HepG2 (cell line): ENCODE results near the gene NGRN. TPM values are rescaled to one million over a fixed set of nuclear protein-coding genes. Genes with fewer than 3 reads are reported as not detected.
A peak's percentile ranks its signal among the peaks of the same experiment; 100 is the strongest.

Experiments used
- HIC2 ChIP-seq: sonication (generic); formaldehyde crosslinking; IDR thresholded peaks from 2 replicates; pipeline ENCODE4 v1.9.0; 2022; ENCODE audit warnings: low read depth, missing genetic modification reagents
- HMGA1 ChIP-seq: sonication (generic); formaldehyde crosslinking; conservative IDR thresholded peaks from 2 replicates; pipeline ENCODE4 v1.4.0; 2020; ENCODE audit warnings: missing genetic modification reagents
- JARID2 ChIP-seq: sonication (generic); formaldehyde crosslinking; IDR thresholded peaks from 2 replicates; pipeline ENCODE4 v1.8.1; 2023; ENCODE audit warnings: missing genetic modification reagents, inconsistent platforms; ENCODE audit not compliant: insufficient replicate concordance
- PAXIP1 ChIP-seq: sonication (generic); formaldehyde crosslinking; conservative IDR thresholded peaks from 2 replicates; pipeline ENCODE4 v1.4.0; 2020; ENCODE audit warnings: mild to moderate bottlenecking, missing genetic modification reagents, moderate library complexity
- RAD21 ChIP-seq: fragments of 450-650 bp; formaldehyde crosslinking; IDR thresholded peaks from 2 replicates; pipeline ENCODE4 v1.5.0; 2020; ENCODE audit warnings: mild to moderate bottlenecking
- SOX13 ChIP-seq, 3 experiments: fragments of 450-650 bp in 1 of 3; sonication (generic) in 1 of 3; formaldehyde crosslinking in 1 of 3; IDR thresholded peaks in 2 of 3; conservative IDR thresholded peaks in 1 of 3; 2 replicates each; pipeline versions ENCODE4 v1.5.0 to v1.6.1; 2016 to 2020; ENCODE audit warnings: antibody characterized with exemption in 1 of 3, mild to moderate bottlenecking in 1 of 3, missing compliant biosample characterization in 1 of 3, missing genetic modification reagents in 1 of 3, moderate library complexity in 1 of 3
- SYNCRIP ChIP-seq: fragments of 200-400 bp; formaldehyde crosslinking; IDR thresholded peaks from 2 replicates; pipeline ENCODE4 v1.6.1; 2018; ENCODE audit warnings: mild to moderate bottlenecking, low read depth, low read length; ENCODE audit not compliant: insufficient read depth
- ZIK1 ChIP-seq: sonication (generic); formaldehyde crosslinking; IDR thresholded peaks from 2 replicates; pipeline ENCODE4 v1.5.0; 2020; ENCODE audit warnings: mild to moderate bottlenecking, low read depth, missing genetic modification reagents, borderline replicate concordance
- ZNF652 ChIP-seq: IDR thresholded peaks from 2 replicates; pipeline ENCODE4 v1.6.1; 2016; ENCODE audit warnings: low read depth, borderline replicate concordance
- polyA plus RNA-seq, 8 experiments: library from polyadenylated mRNA; depleted of rRNA in 3 of 8; stranded (reverse) in 7 of 8; unstranded in 1 of 8; fragments of >200 nt; fragmentation: Illumina TruSeq in 4 of 8; extraction: Trizol in 4 of 8; gene quantifications; 2 replicates each; pipeline versions ENCODE4 v1.2.1 to v1.2.3, GENCODE V29; 2011 to 2016; ENCODE audit warnings: low read depth in 4 of 8, missing spikeins in 1 of 8, mixed read lengths in 1 of 8; ENCODE audit not compliant: insufficient read depth in 1 of 8
- total RNA-seq, 5 experiments: library from RNA; depleted of rRNA; stranded (reverse); fragments of >200 nt; fragmentation: Illumina TruSeq; extraction: Trizol; gene quantifications; 2 replicates each; pipeline ENCODE4 v1.2.3, GENCODE V29; 2016; ENCODE audit warnings: low read depth in 1 of 5
- TF ChIP-seq, protein P1 (sequence below): sonication (generic); formaldehyde crosslinking; IDR thresholded peaks from 2 replicates; pipeline ENCODE4 v1.4.0; 2020; ENCODE audit warnings: mild to moderate bottlenecking, missing genetic modification reagents
- TF ChIP-seq, protein P2 (sequence below): sonication (generic); formaldehyde crosslinking; IDR thresholded peaks from 2 replicates; pipeline ENCODE4 v1.4.0; 2020; ENCODE audit warnings: missing genetic modification reagents
- TF ChIP-seq, protein P3 (sequence below): sonication (generic); formaldehyde crosslinking; IDR thresholded peaks from 2 replicates; pipeline ENCODE4 v1.5.0; 2020; ENCODE audit warnings: mild to moderate bottlenecking, low read depth, missing genetic modification reagents, borderline replicate concordance

The NGRN gene
- total and polyA plus RNA-seq, 2 of the 13 experiments (the other 11 are each of a cell fraction or from before 2014, with no cell fraction given) = 39.8 to 63.7 TPM

DNA sequence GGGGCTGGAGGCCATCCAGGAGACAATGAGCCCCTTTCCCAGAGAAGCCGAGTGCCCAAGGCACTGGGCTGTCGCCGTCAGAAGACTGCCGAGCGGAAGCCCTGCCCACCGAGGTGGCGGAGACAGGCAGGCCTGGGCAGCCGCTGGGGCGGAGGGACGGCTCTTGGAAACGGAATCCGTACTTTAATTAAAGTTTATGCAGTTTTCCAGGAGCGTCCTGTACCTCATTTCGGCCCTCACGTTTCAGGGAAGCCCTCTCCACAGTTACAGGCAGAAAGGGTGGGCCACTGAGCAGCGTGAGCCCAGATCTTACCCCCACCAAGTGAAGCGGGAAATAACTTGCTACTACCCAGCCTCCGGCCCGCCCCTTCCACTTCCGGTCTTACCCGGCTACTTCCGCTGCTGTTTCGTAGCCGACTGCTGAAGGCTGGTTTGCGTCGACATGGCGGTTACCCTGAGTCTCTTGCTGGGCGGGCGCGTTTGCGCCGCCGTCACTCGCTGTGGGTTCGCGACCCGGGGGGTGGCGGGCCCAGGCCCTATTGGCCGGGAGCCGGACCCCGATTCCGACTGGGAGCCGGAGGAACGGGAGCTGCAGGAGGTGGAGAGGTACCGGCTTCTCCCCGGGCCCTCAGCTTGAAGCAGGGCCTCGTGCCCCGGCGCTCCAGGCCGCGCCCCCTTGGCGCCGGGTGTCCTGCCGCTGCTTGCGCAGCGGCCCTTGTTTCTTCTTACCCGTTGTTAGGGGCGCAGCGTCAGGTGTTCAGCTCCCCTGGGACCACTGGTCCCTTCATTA lies at the start of gene NGRN (continued):
- peak; percentile 57; the same call in 1 of the 2 replicates for TF ChIP-seq RAD21 (CRISPR knock-in tag)
- TF ChIP-seq PAXIP1 = 0 out of 2 replicates have a peak, but pooled peaks have one; percentile 34
- TF ChIP-seq, protein P1, sequence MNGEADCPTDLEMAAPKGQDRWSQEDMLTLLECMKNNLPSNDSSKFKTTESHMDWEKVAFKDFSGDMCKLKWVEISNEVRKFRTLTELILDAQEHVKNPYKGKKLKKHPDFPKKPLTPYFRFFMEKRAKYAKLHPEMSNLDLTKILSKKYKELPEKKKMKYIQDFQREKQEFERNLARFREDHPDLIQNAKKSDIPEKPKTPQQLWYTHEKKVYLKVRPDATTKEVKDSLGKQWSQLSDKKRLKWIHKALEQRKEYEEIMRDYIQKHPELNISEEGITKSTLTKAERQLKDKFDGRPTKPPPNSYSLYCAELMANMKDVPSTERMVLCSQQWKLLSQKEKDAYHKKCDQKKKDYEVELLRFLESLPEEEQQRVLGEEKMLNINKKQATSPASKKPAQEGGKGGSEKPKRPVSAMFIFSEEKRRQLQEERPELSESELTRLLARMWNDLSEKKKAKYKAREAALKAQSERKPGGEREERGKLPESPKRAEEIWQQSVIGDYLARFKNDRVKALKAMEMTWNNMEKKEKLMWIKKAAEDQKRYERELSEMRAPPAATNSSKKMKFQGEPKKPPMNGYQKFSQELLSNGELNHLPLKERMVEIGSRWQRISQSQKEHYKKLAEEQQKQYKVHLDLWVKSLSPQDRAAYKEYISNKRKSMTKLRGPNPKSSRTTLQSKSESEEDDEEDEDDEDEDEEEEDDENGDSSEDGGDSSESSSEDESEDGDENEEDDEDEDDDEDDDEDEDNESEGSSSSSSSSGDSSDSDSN (CRISPR knock-in tag) = peak; percentile 79
- no peak for TF ChIP-seq ZNF652 (CRISPR knock-in tag)
- no peak for TF ChIP-seq SOX13 (IDR thresholded peaks at IDR 0.05)
- TF ChIP-seq SOX13 (CRISPR knock-in tag; conservative IDR thresholded peaks at IDR 0.05 in 1 of 2, IDR thresholded peaks at IDR 0.05 in 1 of 2) = 0 out of 4 replicates have a peak, but pooled peaks of 1 of the 2 experiments have one; percentile 20
- TF ChIP-seq ZIK1 (CRISPR knock-in tag) = peak; percentile 36; the same call in 1 of the 2 replicates
- TF ChIP-seq SYNCRIP = no peak
- TF ChIP-seq, protein P2, sequence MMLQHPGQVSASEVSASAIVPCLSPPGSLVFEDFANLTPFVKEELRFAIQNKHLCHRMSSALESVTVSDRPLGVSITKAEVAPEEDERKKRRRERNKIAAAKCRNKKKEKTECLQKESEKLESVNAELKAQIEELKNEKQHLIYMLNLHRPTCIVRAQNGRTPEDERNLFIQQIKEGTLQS (CRISPR knock-in tag) = no peak
- no peak for TF ChIP-seq HMGA1 (CRISPR knock-in tag)
- peak; percentile 57; the same call in 1 of the 2 replicates for TF ChIP-seq HIC2 (CRISPR knock-in tag)
- no peak for TF ChIP-seq JARID2 (CRISPR knock-in tag)
- TF ChIP-seq, protein P3, sequence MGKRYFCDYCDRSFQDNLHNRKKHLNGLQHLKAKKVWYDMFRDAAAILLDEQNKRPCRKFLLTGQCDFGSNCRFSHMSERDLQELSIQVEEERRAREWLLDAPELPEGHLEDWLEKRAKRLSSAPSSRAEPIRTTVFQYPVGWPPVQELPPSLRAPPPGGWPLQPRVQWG (CRISPR knock-in tag) = no peak
